H1 (cell line): Measurements from ENCODE around the gene SBNO2. TPM values are rescaled to one million over a fixed set of nuclear protein-coding genes. Genes with fewer than 3 reads are reported as not detected.
A peak's percentile ranks its signal among the peaks of the same experiment; 100 is the strongest.

ENCODE experiments used
- CTCF ChIA-PET: fragments of 300-600 bp; sonication (Branson Sonifier 250); formaldehyde crosslinking; loops from one replicate; lab custom pipeline; 2021; ENCODE audit not compliant: partially characterized antibody; lab: Charles Lee
- POLR2A ChIA-PET: fragments of 300-600 bp; sonication (Branson Sonifier 250); formaldehyde crosslinking; loops from one replicate; lab custom pipeline; 2021; ENCODE audit warnings: inconsistent platforms; ENCODE audit not compliant: partially characterized antibody; lab: Charles Lee
- DNase-seq, 2 experiments: peaks; one replicate each; pipeline versions ENCODE4 v3.0.0 to v3.0.0-alpha.2; 2010 to 2022; ENCODE audit warnings: low spot score in 2 of 2, low read depth in 1 of 2, mixed read lengths in 1 of 2
- FAIRE-seq: peaks from 2 replicates; lab custom pipeline; 2011; peaks lifted over from hg19 to GRCh38; lab: Jason Lieb, UNC
- H2AFZ ChIP-seq: 2 replicates; pipeline ENCODE4 v1.8.1; 2012; ENCODE audit warnings: low read length, inconsistent platforms
- H2AK5ac ChIP-seq: 2 replicates; pipeline ENCODE4 v1.6.1; 2013; ENCODE audit warnings: low read depth, low read length
- H2BK120ac ChIP-seq: replicated peaks from 2 replicates; pipeline ENCODE3; 2013; ENCODE audit warnings: low read depth, low read length, inconsistent platforms
- H2BK12ac ChIP-seq: 2 replicates; pipeline ENCODE4 v1.6.1; 2013; ENCODE audit warnings: low read depth, low read length
- H2BK15ac ChIP-seq: 2 replicates; pipeline ENCODE4 v1.6.1; 2013; ENCODE audit warnings: low read length
- H2BK20ac ChIP-seq: 2 replicates; pipeline ENCODE4 v1.6.1; 2013; ENCODE audit warnings: low read length
- H2BK5ac ChIP-seq: 2 replicates; pipeline ENCODE4 v1.6.1; 2013; ENCODE audit warnings: low read depth, low read length
- H3K14ac ChIP-seq: 2 replicates; pipeline ENCODE4 v1.6.1; 2013; ENCODE audit warnings: inconsistent platforms; ENCODE audit not compliant: insufficient read length
- H3K18ac ChIP-seq: 2 replicates; pipeline ENCODE4 v1.6.1; 2013; ENCODE audit warnings: low read length; ENCODE audit errors: extremely low read depth
- H3K23ac ChIP-seq: 2 replicates; pipeline ENCODE4 v1.6.1; 2013; ENCODE audit warnings: inconsistent platforms; ENCODE audit not compliant: insufficient read length
- H3K23me2 ChIP-seq: 2 replicates; pipeline ENCODE4 v1.6.1; 2013; ENCODE audit warnings: low read depth, low read length
- H3K27ac ChIP-seq: 2 replicates; pipeline ENCODE4 v1.6.1; 2011; ENCODE audit warnings: low read depth, low read length, inconsistent platforms
- H3K27me3 ChIP-seq, 4 experiments: replicated peaks in 1 of 4; 1 replicate in 1 of 4; 2 replicates in 3 of 4; pipeline versions ENCODE4 v1.6.1 to v1.8.1; 2011 to 2013; ENCODE audit warnings: low read length in 3 of 4, mild to moderate bottlenecking in 3 of 4, inconsistent platforms in 2 of 4, mixed read lengths in 2 of 4, moderate library complexity in 1 of 4; ENCODE audit not compliant: control insufficient read depth in 3 of 4, insufficient read depth in 3 of 4; ENCODE audit errors: extremely low read depth in 1 of 4
- H3K36me3 ChIP-seq, 4 experiments: 2 replicates each; pipeline versions ENCODE4 v1.6.1 to v1.8.1; 2011 to 2013; ENCODE audit warnings: mild to moderate bottlenecking in 4 of 4, low read length in 3 of 4, moderate library complexity in 2 of 4, control low read depth in 1 of 4, inconsistent platforms in 1 of 4; ENCODE audit not compliant: insufficient read depth in 4 of 4, control insufficient read depth in 2 of 4
- H3K4ac ChIP-seq: replicated peaks from 2 replicates; pipeline ENCODE3; 2013; ENCODE audit warnings: low read length, low read depth, mixed read lengths, inconsistent platforms; ENCODE audit not compliant: insufficient read length
- H3K4me1 ChIP-seq, 4 experiments: replicated peaks in 1 of 4; 1 replicate in 1 of 4; 2 replicates in 3 of 4; pipeline versions ENCODE4 v1.6.1 to v1.8.1; 2011 to 2013; ENCODE audit warnings: low read length in 3 of 4, inconsistent platforms in 2 of 4, mixed read lengths in 1 of 4; ENCODE audit not compliant: insufficient read depth in 4 of 4, control insufficient read depth in 3 of 4
- H3K4me2 ChIP-seq, 2 experiments: 2 replicates each; pipeline versions ENCODE4 v1.6.1 to v1.8.1; 2011 to 2013; ENCODE audit warnings: low read depth in 2 of 2, low read length in 2 of 2, control low read depth in 1 of 2, inconsistent platforms in 1 of 2, mild to moderate bottlenecking in 1 of 2; ENCODE audit not compliant: insufficient read depth in 1 of 2
- H3K4me3 ChIP-seq, 4 experiments: fragments of 200-600, 300-600 bp in 1 of 4; sonication (generic), shearing (Covaris generic), sonication (Bioruptor Twin) in 1 of 4; 2 replicates each; pipeline versions ENCODE4 v1.5.1 to v1.8.1; 2011 to 2016; ENCODE audit warnings: low read length in 4 of 4, low read depth in 3 of 4, control low read depth in 2 of 4, inconsistent platforms in 2 of 4, mild to moderate bottlenecking in 2 of 4, mixed read lengths in 1 of 4, moderate library complexity in 1 of 4; ENCODE audit not compliant: insufficient read depth in 2 of 4; ENCODE audit errors: extremely low read depth in 1 of 4
- H3K56ac ChIP-seq: replicated peaks from 2 replicates; pipeline ENCODE3; 2013; ENCODE audit warnings: low read depth, mild to moderate bottlenecking, mixed read lengths, low read length, inconsistent platforms; ENCODE audit not compliant: insufficient read length
- H3K79me1 ChIP-seq: 2 replicates; pipeline ENCODE4 v1.6.1; 2013; ENCODE audit warnings: low read depth, low read length, control low read depth
- H3K79me2 ChIP-seq, 2 experiments: 2 replicates each; pipeline versions ENCODE4 v1.6.1 to v1.8.1; 2012 to 2013; ENCODE audit warnings: low read length in 2 of 2, mild to moderate bottlenecking in 2 of 2, inconsistent platforms in 1 of 2; ENCODE audit not compliant: insufficient read depth in 2 of 2, control insufficient read depth in 1 of 2
- H3K9ac ChIP-seq, 4 experiments: replicated peaks in 1 of 4; 1 replicate in 1 of 4; 2 replicates in 3 of 4; pipeline versions ENCODE4 v1.6.1 to v1.8.1; 2011 to 2013; ENCODE audit warnings: low read depth in 3 of 4, low read length in 3 of 4, control low read depth in 2 of 4, mild to moderate bottlenecking in 2 of 4, moderate library complexity in 2 of 4, inconsistent platforms in 1 of 4; ENCODE audit errors: extremely low read depth in 1 of 4
- H3K9me3 ChIP-seq, 2 experiments: 2 replicates each; pipeline versions ENCODE4 v1.6.1 to v1.8.1; 2012 to 2013; ENCODE audit warnings: mild to moderate bottlenecking in 2 of 2, moderate library complexity in 2 of 2, control low read depth in 1 of 2, inconsistent platforms in 1 of 2, low read depth in 1 of 2, low read length in 1 of 2, mixed read lengths in 1 of 2; ENCODE audit not compliant: insufficient read depth in 2 of 2
- H4K20me1 ChIP-seq, 2 experiments: replicated peaks in 1 of 2; 2 replicates each; pipeline versions ENCODE3 to v1.8.1; 2011 to 2013; ENCODE audit warnings: inconsistent platforms in 2 of 2, low read length in 2 of 2, mild to moderate bottlenecking in 1 of 2; ENCODE audit not compliant: insufficient read depth in 2 of 2, control insufficient read depth in 1 of 2
- H4K5ac ChIP-seq: 2 replicates; pipeline ENCODE4 v1.6.1; 2013; ENCODE audit warnings: low read length, low read depth, mixed read lengths, inconsistent platforms; ENCODE audit not compliant: insufficient read length
- H4K8ac ChIP-seq: 2 replicates; pipeline ENCODE4 v1.8.0; 2013; ENCODE audit warnings: mild to moderate bottlenecking, moderate library complexity, low read length, inconsistent platforms; ENCODE audit not compliant: insufficient read depth; ENCODE audit errors: extremely low read depth
- H4K91ac ChIP-seq: replicated peaks from 2 replicates; pipeline ENCODE3; 2013; ENCODE audit warnings: low read length, mixed read lengths, inconsistent platforms; ENCODE audit not compliant: insufficient read length
- CTBP2 ChIP-seq: IDR thresholded peaks from 2 replicates; pipeline ENCODE4 v1.7.0; 2011; ENCODE audit warnings: borderline replicate concordance, mild to moderate bottlenecking, moderate library complexity, mixed read lengths, low read length; ENCODE audit not compliant: insufficient read depth, insufficient read length
- GABPA ChIP-seq: IDR thresholded peaks from 2 replicates; pipeline ENCODE4 v1.6.1; 2011; ENCODE audit warnings: mild to moderate bottlenecking, low read length, moderate library complexity, borderline replicate concordance; ENCODE audit not compliant: insufficient read depth
- JUND ChIP-seq: IDR thresholded peaks from 2 replicates; pipeline ENCODE4 v1.6.1; 2011; ENCODE audit warnings: mild to moderate bottlenecking, improper control_type of control experiment, low read length
- TEAD4 ChIP-seq: IDR thresholded peaks from 2 replicates; pipeline ENCODE4 v1.6.1; 2012; ENCODE audit warnings: low read depth, low read length, inconsistent platforms, mixed read lengths
- WGBS, 2 experiments: shearing (Covaris generic) in 1 of 2; methylation state at CpG; one replicate each; pipeline versions ENCODE4 v1.1.6 to v1.1.7; 2013 to 2015; ENCODE audit warnings: low lambda C conversion rate in 2 of 2, mixed read lengths in 2 of 2, inconsistent platforms in 1 of 2, low coverage in 1 of 2, missing lambda C conversion rate in 1 of 2; ENCODE audit not compliant: insufficient replicate concordance in 2 of 2, insufficient coverage in 1 of 2, insufficient read length in 1 of 2; ENCODE audit errors: extremely low coverage in 1 of 2, missing lambda C conversion rate in 1 of 2; 5-methylcytosine and 5-hydroxymethylcytosine counted together
- polyA plus RNA-seq, 7 experiments: library from polyadenylated mRNA; depleted of rRNA in 3 of 7; stranded (reverse) in 5 of 7; unstranded in 2 of 7; fragments of >200 nt in 5 of 7; fragments of 200-250 nt in 2 of 7; gene quantifications; 1 replicate in 5 of 7; 2 replicates in 1 of 7; 4 replicates in 1 of 7; pipeline versions ENCODE4 v1.2.1 to v1.2.3, GENCODE V29; 2011 to 2013; ENCODE audit warnings: missing spikeins in 2 of 7, mixed read lengths in 2 of 7
- total RNA-seq: library from RNA; stranded (reverse); fragmentation: NEBNext Ultra II Directional; extraction: Animal tissue kit (Norgen Biotek cat#: 25700); gene quantifications from 2 replicates; pipeline ENCODE4 v1.2.1, GENCODE V29; 2021

SBNO2 gene
- total and polyA plus RNA-seq, 2 of the 8 experiments (the other 6 are each of a cell fraction or from before 2014, with no cell fraction given): 12.2 to 31.4 TPM

- no peak overlapping the region for H3K18ac ChIP-seq
- no peaks in the 10 kb centered on the region for H3K9me3 ChIP-seq
- peaks cover 10 to 65% of the 10 kb centered on the region in 2 experiments for H3K79me2 ChIP-seq
- no peak overlapping the region for H2BK120ac ChIP-seq
- H3K4me1 ChIP-seq: peaks cover 0 to 29% (median 17%) of the 10 kb centered on the region in 4 experiments; a peak in 5 of 7 replicates
- FAIRE-seq (no peak), DNase-seq (no peak)
- H3K27me3 ChIP-seq: no peaks in the 10 kb centered on the region; a peak in 1 of 7 replicates
- H2BK12ac ChIP-seq: no peak overlapping the region
- H4K8ac ChIP-seq: peak overlapping the region; percentile 62
- H3K23me2 ChIP-seq: peaks cover 6% of the 10 kb centered on the region
- no peak overlapping the region for H3K56ac ChIP-seq
- POLR2A ChIA-PET: interaction anchor here (0.7 to 2.8 kb wide), 8 partner anchors 12 to 141 kb away, joined by 3 to 10 read pairs (median 4); no protein-coding TSS in a partner anchor
- no peak overlapping the region for H4K5ac ChIP-seq
- CTCF ChIA-PET: interaction anchor here (0.8 to 3.0 kb wide), 10 partner anchors 12 to 94 kb away, joined by 3 to 15 read pairs (median 4); no protein-coding TSS in a partner anchor
- no peak overlapping the region for H3K4me3 ChIP-seq
- H3K4me2 ChIP-seq: no peak overlapping the region
- H4K20me1 ChIP-seq: peaks cover 0 to 41% of the 10 kb centered on the region in 2 experiments
- no peak overlapping the region for H3K14ac ChIP-seq
- H2BK15ac ChIP-seq: 0 out of 2 replicates have a peak overlapping the region, but pooled peaks have one; percentile 8
- WGBS, 2 experiments: 92% methylated on average over 31 of the region's 35 CpGs; no CpG with 5 or more reads in 1 of the 2 experiments
- no peak overlapping the region for H3K4ac ChIP-seq
- peaks cover 44% of the 10 kb centered on the region for H3K79me1 ChIP-seq
- no peak overlapping the region for H2BK20ac ChIP-seq
- no peak overlapping the region for H4K91ac ChIP-seq
- H3K36me3 ChIP-seq: peaks cover 0 to 2% (median 0%) of the 10 kb centered on the region in 4 experiments; a peak in 1 of 8 replicates
- H3K27ac ChIP-seq: no peak overlapping the region
- H2AFZ ChIP-seq: no peak overlapping the region
- no peak overlapping the region for H2AK5ac ChIP-seq
- H2BK5ac ChIP-seq: 0 out of 2 replicates have a peak overlapping the region, but pooled peaks have one; percentile 35
- H3K23ac ChIP-seq: no peak overlapping the region
- H3K9ac ChIP-seq: no peak overlapping the region
- TF ChIP-seq JUND (no peak), TEAD4 (no peak), CTBP2 (no peak), GABPA (no peak)
These were observed 6.1 kb downstream of the SBNO2 start for GRCh38 chr19:1167687-1168571.
